Activated CD4-positive, alpha-beta T cell treated with anti-CD3 and anti-CD28 coated beads for 48 hours (primary cell): ENCODE data around the gene ANKRD60.

Experiments used
- DNase-seq: peaks from one replicate; pipeline ENCODE4 v3.0.0-alpha.2; 2020

Gene ANKRD60

GRCh38 chr20:58244517-58245030 lies 16.1 kb upstream of the ANKRD60 start:
- DNase-seq = no peak

DNA sequence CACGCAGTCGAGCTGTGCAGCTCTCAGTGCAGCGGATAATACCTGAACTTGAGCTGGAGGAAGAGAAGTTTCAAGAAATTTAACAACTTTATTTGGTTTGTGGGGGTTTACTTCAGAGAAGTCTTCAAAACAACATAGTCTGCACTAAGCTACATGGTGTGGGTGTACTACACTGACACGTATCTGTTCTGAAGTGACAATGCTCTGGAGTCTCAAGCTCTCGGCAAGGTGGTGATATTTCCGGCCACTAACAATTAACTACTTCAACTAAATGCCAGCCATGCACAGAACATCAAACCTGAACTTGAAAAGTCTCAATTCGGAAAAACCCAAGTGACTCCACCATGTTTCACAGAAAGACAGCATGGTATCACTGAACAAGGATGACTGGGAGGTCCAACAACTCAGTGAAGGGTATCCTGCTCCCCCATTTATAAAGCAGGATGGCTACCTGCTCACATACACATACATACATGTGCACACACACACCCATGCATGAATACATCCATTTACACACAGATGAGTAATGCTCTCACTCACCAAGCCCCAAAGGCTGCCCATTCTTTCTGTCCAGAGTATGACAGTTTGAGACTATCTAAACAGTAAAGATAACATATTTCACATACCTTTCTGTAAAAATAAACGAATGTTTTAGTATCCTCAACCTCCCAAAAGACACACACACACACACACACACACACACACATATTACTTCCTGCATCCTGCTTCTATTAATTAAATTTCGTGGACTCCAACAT lies 15.4 kb upstream of the ANKRD60 start:
- DNase-seq = no peak

- no peak for DNase-seq
These were observed 14.4 kb upstream of the ANKRD60 start for GRCh38 chr20:58242824-58243223.

DNA sequence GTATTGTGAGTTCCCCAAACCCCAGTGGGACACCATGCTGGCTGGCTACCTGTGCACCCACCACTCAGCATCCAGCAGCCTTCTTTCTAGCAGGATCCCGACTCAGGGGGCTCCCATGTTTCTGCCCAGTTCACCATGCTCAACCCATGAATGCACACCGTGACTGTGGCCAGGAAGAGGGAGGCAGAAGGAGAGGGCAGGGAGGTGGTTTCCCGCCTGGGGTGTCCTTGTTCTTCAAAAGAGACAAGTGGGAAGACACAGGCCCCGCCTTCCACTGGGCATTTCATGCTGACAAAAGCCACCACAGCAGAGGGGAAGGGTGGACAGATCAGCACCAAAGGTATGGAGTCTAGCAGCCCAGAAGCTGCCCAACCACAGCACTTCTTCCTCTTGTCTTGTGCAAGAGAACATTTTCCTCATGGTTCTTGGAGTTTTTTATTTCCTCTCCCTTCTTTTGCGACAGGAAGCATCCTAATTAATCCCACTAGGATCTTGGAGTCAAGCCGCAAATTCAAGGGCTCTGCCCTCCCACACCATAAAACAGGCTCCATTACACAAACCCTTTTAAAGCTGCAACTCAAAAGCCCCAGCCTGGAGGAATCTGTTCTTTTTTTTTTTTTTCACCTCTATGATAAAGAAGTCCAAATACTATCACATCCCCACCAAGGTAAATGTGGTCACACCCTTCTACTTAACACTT lies 13.5 kb upstream of the ANKRD60 start:
- no peak for DNase-seq

DNA sequence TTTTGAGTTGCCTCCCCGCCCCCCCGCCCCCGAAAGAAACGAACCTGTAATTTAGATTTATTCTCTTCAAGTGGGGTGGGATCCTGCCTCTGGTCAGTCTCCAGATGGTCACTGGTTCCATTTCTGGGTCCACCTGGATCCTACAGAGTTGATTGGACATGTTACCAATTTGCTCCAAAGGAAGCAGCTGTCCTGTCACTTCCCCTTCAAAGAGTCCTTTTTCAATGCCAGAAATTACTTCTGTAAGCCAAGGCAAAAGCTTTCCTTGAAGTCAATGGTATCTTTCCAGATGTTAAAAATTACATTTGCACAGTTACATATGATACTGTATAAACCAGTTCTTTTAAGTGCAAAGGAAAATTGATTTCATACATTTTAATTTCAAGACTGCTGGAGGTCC lies 12.0 kb upstream of the ANKRD60 start:
- no peak for DNase-seq

DNA sequence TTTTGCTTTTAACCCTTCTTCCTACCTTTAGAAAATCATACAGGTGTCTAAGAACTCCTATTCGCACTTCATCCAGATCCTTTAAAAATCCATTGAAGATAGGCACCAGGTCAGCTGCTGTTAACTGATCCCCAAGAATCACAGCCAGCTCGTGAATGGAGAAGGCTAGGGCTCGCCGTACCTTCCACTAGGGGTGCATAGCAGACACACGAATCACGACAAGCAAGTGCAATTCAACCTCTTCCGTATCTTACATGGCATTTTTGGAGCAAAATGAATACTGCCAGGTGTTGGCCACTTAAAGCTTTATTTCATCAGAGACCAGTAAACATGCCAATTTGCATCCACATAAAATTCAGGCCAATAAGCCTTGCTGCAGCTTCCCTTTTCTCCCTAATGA lies 10.8 kb upstream of the ANKRD60 start:
- no peak for DNase-seq

GRCh38 chr20:58238490-58238889 lies 10.0 kb upstream of the ANKRD60 start:
- DNase-seq = no peak

DNA sequence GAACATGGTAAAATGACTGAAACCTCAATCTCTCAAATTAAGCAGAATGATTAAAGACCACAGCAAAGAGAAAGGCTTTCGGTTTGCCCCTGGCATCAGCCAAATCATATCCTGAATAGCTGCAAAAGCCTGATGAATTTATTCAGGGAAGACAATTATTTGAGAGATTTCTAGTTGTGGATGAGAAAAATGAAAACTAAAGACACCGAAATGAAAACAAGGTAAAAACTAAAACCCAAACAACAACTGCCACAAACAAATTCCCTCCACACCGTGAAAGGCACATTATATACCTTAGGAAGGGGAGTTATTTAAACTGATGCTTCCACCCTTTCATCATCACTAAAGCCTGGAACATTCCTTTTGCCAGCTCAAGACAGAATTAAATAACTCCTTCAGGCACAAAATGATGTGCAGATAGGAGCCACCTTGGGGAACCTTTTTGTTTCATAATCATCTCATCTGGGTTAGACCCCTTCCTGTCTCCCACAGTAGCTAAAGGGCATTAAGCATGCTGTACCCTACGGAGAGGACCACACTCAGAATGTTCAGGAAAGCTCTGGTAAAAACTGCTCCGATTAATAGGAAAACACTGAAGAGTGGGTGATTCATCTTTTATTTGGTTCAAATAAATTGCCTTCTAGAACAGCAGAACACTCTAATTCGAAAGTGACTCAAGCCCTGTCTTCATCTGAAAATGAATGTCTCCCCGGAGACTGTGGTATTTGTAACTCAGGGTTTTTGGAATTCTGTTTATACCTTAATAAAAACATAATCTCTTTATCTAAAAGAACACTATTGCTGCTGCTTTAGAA lies 9.1 kb upstream of the ANKRD60 start:
- DNase-seq = no peak

DNA sequence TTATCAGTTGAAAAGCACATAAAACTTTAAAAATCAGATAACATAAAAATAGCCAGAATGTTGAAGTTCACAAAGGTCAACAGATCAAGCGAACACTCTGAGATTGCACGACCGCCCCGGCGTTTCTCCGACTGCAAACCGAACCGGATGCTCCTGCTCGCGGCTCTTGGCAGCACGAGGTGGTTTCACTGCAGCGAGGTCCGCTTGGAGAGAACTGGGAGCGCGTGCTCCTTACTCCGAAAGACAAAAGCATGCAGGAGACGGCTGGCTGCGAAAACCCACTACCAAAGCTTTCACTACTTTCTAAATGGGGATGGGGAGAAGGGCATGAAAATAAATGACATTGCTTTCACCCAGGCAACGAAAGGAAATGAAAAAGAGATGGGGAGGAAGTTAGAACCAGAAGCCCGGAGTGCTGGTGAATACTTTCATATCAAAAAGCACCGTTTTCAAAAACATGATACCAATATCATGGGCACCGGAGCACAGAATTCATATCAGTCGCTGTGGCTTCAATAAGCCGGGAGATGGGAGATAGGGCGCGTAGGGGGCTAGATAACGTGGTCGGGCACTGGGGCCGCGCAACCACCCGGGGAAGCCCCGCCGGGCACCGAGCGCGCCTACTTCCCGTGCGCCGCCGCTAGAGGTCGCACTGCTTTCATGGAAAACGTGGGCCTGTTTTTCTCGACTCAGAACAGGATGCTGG lies 8.3 kb upstream of the ANKRD60 start:
- DNase-seq = peak; percentile 93

- DNase-seq = peak; percentile 32
These were observed 6.6 kb upstream of the ANKRD60 start for GRCh38 chr20:58235010-58235409.

- peak; percentile 66 for DNase-seq
These were observed 5.6 kb upstream of the ANKRD60 start for GRCh38 chr20:58233881-58234528.

DNA sequence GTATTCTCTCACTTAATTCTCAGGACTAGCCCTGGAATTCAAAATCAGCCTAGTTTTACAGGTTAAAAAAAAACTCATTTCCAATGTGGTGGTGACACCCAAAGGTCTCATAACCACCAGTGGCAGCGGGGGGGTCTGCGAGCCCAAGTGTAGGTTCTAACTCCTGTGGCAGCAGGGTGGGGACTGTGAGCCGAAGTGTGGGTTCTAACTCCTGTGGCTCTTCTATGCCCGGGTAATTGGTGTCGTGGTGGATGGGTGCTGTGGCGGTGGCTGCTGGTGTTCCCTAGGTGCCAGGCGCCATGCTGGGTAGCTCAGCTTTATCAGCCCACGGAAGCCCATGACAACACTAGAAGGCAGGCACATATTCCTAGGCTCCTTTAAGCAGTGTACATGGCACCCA lies 4.9 kb upstream of the ANKRD60 start:
- DNase-seq = no peak

DNA sequence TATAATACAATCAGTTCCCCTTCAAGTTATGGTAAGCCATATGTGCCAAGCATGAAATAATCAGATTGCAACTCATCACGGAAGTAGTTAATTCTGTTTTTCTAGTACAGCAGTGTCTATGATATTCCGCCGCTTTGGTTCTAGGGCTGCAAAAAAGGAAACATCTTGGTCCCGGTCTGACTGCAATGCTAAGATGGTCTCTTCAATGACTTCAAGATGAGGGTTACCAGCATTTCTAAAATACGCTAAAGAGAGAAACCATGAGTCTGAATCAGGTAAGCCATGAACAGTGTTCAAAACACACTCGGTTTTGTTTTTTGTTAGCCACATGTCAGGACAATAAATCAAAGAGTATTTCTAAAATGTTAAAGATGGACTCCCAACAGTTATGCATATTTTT lies 3.2 kb upstream of the ANKRD60 start:
- DNase-seq = no peak

DNA sequence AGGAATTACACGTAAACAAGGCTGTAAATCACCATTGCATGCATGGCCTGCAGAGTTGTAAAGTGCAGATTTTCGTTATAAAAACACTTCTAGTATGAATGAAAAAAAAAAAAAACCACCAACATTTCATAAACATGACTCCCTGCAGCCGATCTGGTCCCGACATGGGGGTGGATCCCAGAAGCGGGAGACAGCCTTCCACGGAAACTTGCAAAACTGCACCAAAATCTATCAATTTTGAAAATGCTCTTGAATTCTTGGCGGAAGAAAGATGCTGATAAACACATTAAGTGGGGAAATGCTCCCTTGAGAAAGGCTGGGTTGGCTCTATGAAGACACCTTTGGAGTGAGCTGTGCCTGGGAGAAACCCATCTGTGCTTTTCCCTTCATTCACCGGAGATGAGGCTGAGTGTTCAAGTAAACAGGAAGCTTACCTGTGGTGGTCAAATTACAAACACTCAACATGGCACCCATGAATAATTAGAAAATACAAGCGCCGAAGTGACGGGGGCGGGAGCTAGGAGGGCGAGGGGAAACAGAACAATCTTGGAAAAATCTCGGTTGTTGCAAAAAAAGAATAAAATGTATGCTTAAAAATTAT lies 845 bp upstream of the ANKRD60 start:
- DNase-seq = no peak

DNA sequence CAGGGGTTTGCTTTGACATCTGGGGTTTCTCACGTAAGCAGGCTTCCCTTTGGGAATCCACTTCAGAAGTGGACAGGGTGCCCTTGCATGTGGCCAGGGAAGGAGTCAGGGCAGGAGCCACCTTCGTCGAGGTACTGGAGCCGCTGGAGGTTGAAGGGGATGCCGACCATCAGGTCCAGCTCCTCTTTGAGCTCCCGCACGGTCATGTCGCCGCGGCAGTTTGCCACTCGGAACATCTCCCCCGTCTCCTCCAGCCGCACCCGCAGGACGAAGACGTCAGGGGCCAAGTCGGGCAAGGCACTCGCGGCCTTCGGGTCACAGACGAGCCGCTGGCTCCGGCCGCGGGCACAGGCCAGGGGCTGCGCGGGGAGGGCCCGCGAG lies 360 bp downstream of the ANKRD60 start:
- DNase-seq = no peak

DNA sequence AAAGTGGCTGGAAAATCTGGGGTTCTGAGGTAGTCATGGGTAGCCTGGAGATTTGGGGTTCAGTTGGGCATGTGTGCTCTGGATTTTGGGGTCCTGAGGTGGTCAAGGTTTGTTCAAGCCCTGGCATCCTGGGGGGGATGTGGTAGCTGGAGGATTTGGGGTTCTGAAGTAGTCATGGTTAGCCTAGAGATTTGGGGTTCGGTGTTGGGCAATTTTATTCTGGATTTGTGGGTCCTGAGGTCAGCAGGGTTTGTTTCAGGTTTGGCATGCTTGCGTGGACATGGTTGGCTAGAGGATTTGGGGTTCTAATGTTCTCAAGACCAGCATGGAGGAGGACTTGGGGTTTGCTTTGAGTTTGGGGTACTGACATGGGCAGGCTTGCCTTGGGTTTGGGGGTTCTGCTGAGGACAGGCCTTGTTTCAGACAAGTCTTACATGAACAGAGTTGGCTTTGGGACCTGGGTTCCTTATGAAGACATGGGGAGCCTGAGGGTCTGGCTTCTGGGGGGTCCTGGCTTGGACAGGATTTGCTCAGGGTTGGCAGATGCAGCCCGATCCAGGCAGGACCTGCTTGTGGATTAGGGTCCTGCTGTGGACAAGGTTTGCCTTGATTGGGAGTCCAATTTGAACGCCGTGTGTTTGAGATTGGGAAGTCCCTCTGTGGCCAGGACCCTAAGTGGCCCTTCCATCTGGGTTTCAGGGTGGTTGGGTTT lies 906 bp downstream of the ANKRD60 start:
- no peak for DNase-seq

GRCh38 chr20:58225452-58226200 lies 2.8 kb downstream of the ANKRD60 start:
- DNase-seq = no peak

- no peak for DNase-seq
These were observed 3.5 kb downstream of the ANKRD60 start for GRCh38 chr20:58224974-58225373.

GRCh38 chr20:58224097-58224496 lies 4.4 kb downstream of the ANKRD60 start:
- peak; percentile 73 for DNase-seq

DNA sequence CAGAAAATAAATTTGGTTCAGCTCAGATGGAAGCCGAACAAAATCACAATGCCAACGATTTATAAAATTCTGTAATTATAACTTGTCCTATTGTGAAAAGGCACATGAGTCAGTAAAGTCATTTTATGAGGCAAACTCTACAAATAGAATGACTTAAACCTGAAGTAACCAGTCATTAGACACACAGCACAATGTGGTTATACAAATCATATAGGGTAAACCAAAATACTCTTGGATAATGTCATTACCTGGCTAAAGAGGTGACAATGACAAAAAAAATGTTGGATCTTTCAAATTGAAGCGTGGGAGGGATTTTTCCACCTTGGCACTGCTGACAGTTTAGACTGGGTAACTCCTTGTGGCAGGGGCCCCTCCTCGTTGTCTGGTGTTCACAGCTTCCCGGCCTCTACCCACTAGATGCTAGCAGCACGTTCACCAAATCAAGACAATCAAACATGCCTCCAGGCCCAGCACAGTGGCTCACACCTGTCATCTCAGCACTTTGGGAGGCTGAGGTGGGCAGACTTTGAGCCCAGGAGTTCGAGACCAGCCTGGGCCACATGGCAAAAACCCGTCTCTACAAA lies 5.0 kb downstream of the ANKRD60 start:
- peak; percentile 48 for DNase-seq
